PC-9 (cell line): ENCODE measurements around the gene EGF.

Source experiments
- EZH2 ChIP-seq: fragments of 200-600 bp; sonication (generic); IDR thresholded peaks from 2 replicates; pipeline ENCODE4 v1.8.0; 2017; ENCODE audit warnings: antibody characterized with exemption, low read depth
- TF ChIP-seq, protein P1 (sequence below): fragments of 200-600 bp; sonication (generic); conservative IDR thresholded peaks from 2 replicates; pipeline ENCODE4 v1.6.1; 2017; ENCODE audit warnings: mixed run types, antibody characterized with exemption, mild to moderate bottlenecking, moderate library complexity

DNA sequence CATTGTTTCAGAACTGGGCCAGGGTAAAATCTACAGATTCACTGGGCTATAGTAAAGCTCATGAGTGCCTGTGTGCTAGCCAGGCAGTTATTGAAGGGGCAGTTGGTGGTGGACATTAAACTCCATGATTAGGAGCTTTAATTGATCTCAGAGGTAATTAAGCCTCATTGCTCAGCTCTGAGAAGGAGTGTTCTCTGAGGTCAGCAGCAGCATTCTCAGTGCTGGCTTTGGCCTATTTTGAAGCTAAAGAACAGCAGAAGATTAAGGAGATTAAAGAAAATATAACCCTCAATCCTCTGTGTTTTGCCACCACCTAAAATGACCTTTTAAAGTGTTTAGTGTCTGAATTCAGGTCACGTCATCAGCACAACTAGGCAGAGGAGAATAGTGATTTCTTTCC, 42.5 kb downstream of the EGF start:
- TF ChIP-seq, protein P1, sequence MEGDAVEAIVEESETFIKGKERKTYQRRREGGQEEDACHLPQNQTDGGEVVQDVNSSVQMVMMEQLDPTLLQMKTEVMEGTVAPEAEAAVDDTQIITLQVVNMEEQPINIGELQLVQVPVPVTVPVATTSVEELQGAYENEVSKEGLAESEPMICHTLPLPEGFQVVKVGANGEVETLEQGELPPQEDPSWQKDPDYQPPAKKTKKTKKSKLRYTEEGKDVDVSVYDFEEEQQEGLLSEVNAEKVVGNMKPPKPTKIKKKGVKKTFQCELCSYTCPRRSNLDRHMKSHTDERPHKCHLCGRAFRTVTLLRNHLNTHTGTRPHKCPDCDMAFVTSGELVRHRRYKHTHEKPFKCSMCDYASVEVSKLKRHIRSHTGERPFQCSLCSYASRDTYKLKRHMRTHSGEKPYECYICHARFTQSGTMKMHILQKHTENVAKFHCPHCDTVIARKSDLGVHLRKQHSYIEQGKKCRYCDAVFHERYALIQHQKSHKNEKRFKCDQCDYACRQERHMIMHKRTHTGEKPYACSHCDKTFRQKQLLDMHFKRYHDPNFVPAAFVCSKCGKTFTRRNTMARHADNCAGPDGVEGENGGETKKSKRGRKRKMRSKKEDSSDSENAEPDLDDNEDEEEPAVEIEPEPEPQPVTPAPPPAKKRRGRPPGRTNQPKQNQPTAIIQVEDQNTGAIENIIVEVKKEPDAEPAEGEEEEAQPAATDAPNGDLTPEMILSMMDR = no peak
- TF ChIP-seq EZH2 = no peak
